Keratinocyte (primary cell): ENCODE measurements around the gene DNAJB13.

ENCODE experiments used
- CTCF ChIP-seq, 3 experiments: IDR thresholded peaks in 1 of 3; conservative IDR thresholded peaks in 1 of 3; optimal IDR thresholded peaks in 1 of 3; 2 replicates in 2 of 3; 3 replicates in 1 of 3; pipeline versions ENCODE3 to v1.5.1; 2011; ENCODE audit warnings: low read length in 3 of 3, mild to moderate bottlenecking in 3 of 3, moderate library complexity in 2 of 3, control low read depth in 1 of 3, inconsistent platforms in 1 of 3; ENCODE audit not compliant: insufficient read depth in 2 of 3; ENCODE audit errors: extremely low read depth in 1 of 3
- EZH2 ChIP-seq: IDR thresholded peaks from one replicate; pipeline ENCODE4 v1.6.1; 2012; ENCODE audit warnings: inconsistent platforms, mild to moderate bottlenecking, low read length, moderate library complexity

DNA sequence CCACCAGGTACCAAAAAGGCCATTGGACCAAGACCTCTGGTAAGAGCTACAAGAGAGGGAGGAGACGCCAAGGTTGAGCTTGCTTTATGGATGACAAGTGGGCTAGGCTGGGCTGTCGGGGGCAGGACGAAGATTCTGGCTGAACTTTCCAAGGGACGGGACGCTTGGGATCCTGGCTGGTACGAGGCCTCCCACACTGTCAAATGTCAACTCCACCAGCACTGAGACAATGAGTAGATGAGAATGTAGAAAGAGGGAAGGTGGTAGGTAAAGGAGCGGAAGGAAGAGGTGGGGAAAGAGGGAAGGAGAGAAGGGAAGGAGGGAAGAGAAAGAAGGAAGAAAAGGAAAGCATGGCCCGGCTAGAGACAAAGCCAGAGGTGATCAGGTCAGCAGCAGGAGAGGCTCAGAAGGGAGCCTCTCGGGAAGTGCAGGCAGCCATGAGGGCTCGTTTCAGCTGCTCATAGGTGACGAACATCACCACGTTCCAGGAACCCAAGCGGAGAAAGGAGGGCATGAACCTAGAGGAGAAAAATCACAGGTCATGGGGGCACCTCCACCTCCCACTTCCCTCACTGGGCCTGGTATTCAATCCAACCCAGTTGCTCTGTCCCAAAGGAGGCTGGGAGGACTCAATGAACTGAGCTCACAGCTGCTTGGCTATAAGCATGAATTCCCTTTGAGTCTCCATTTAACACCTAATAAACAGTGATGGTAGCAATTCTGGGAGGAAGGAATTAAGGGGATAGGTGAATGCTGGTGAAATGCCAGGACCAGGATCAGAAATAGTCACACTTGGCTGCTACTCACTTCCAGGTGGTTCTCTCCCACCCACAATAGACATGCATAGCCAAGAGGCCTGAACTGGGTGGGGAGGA lies 24.0 kb downstream of the DNAJB13 start:
- TF ChIP-seq CTCF (optimal IDR thresholded peaks at IDR 0.05 in 1 of 3, IDR thresholded peaks at IDR 0.05 in 1 of 3, conservative IDR thresholded peaks at IDR 0.05 in 1 of 3; ENCODE audit: extremely low read depth in 1 of 3, insufficient read depth in 2 of 3, low read length in 3 of 3) (no peak), EZH2 (no peak)
